Hepatic stellate cell (primary cell): ENCODE data around the gene PLCXD1.

Experiments
- DNase-seq: peaks from one replicate; pipeline ENCODE4 v3.0.0; 2011; ENCODE audit warnings: low spot score

The PLCXD1 gene

DNA sequence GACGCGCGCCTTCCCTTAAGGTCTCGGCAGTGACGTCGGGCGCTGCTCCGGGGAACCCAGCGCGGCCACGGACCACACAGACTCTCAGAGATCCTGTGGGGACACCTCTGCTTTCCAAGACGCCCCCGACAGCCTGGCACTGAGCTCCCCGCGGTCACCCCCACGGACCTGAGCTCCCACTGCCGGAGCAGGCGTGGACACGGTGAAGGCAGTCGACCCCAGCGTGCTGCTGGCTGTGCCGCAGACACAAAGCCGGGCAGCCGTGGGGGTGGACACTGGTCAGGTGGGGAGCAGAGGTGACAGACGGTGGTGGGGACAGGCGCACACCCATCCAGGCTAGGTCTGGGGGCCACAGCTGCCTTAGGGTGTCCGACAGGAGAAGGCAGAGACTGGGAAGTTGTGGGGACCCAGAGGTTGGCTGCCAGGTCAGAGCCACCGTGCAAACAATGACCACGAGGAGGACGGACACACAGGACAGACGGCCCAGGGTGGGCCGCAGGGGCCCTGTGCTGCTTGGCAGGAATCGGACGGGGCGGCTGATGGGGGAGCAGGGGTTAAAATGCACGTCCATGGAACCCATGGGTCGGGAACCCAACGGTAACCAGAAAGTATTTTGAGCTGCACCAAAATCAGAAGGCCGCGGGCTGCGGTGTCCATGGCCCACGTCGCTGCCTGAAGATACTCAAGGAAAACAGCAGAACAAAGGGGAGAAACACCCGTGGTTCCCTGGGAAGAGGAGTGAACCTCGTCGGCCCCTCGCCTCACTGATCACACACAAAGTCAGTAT, 54.0 kb downstream of the PLCXD1 start:
- DNase-seq = no peak

GRCh38 chrX:335758-336155, 54.6 kb downstream of the PLCXD1 start:
- no peak for DNase-seq

- no peak for DNase-seq
Observed at GRCh38 chrX:336227-336626, 55.0 kb downstream of the PLCXD1 start.

- no peak for DNase-seq
Observed at GRCh38 chrX:337331-337831, 56.2 kb downstream of the PLCXD1 start.

- DNase-seq = no peak
Observed at GRCh38 chrX:338281-338835, 57.2 kb downstream of the PLCXD1 start.

DNA sequence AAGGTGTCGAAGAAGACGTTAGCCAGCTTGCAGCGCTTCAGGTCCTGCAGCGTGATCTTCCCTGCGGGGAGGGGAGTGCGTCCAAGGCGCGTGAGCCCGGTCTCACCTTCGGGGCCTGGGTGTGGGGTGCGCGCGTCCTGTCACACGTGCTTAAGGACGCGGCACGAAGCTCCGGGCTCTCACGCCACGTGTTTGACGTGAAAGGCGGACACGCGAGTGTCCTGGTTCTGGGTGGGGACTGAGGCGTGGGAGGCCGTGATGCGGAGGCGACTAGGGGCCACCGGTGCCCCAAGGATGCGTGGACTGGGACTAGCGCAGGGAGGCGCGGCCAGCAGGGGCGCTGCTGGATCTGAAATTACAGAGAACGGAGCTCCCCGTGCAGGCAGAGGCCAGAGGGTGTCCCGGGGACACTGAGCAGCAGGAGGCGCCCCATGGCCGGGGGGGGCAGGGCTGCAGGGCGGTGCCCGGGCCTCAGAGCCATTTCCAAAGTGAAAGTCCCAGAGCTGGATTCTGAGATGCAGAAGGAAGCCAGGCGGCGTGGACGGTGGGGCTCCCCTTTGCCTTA, 57.7 kb downstream of the PLCXD1 start:
- DNase-seq = no peak

GRCh38 chrX:340121-340520, 58.9 kb downstream of the PLCXD1 start:
- no peak for DNase-seq

DNA sequence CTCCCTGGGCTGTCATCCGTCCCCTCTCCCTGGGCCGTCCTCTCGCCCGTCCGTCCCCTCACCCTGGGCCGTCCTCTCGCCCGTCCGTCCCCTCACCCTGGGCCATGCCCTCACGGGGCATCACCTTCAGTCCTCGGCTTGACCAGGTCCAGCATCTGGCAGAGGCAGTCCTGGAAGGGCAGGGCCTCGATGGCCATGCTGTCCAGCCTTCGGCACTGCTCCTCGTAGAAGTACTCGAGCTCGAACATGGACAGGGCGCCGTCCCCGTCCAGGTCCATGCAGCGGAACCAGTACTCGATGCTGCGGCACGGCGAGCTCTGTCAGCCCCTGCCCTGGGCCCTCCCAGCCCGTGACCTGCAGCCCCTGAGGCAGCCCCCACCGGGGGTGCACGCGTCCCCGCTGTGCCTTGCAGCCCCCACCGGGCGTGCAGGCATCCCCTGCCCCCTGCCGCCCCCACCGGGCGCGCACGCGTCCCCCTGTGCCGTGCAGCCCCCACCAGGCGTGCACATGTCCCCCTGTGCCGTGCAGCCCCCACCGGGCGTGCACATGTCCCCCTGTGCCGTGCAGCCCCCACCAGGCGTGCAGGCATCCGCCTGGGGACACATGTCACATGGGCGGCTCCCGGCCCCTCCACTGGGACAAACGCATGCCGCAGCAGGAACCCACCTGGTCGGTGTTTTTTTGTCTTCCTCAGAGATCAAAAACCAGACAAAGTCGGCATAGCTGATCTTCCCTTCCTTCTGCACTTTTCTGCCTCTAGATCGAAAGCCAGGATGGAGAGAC, 59.7 kb downstream of the PLCXD1 start:
- DNase-seq = no peak

DNA sequence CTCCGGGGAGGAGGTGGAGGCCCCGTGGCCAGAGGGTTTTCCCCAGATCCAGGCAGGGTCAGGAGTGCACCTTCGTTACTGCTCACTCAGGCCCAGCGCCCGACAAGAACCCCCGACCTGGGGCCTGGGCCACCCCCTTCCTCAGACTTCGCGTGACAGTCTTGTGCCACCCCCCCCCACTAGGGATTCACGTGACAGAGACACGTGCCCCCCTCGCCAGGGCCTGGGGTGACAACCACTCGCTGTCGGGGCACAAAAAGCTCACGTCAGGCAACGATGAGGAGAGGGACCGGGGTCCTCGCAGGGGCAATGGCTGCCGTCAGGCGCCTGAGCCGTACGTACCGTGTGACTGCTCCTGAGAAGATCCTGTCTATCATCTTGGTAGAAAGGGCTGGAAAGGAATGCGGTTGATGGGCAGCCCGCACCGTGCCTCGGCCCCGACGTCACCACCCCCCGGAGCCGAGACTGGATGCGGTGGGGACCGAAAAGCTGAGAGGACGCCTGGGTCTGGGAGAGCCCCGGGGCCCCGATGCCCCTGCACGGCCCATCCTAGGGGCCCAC, 60.4 kb downstream of the PLCXD1 start:
- DNase-seq = no peak

- no peak for DNase-seq
Observed at GRCh38 chrX:344371-344901, 63.3 kb downstream of the PLCXD1 start.

- no peak for DNase-seq
Observed at GRCh38 chrX:345020-345925, 64.1 kb downstream of the PLCXD1 start.

GRCh38 chrX:346034-346813, 65.0 kb downstream of the PLCXD1 start:
- no peak for DNase-seq

DNA sequence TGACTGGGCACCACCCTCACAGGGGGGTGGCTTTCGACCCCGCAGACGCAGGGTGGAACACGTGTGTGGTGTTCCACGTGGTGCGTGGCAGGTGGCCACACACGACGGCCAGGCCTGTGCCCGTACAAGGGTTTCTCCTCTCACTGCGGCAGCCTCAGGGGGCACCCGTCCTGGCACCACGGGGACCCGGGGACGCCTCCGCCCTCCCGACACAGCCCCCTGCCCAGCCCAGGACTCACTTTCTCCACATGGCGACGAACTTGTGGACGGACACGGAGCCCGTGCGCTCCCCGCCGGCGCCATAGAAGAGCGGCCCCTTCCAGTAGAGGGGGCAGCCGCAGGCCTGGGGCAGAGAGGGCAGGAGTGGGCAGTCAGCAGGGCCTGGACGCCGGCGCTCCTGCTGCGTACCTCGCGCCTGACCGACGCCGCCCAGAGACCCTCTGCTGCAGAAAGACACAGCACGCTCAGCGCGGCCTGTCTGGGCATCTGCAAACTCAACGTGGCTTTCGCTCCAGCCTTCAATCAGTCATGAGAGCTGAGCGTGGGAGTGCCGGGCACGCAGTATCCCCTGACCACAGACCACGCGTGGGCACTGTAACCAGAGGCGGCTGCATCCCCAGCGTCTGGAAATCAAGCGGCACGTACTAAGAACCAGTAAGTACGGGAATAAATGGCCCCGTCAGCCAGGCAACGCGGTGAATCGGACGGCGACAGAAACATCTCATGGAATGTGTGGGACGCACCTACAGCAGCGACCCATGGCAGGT, 66.4 kb downstream of the PLCXD1 start:
- no peak for DNase-seq

GRCh38 chrX:348461-349117, 67.4 kb downstream of the PLCXD1 start:
- peak; percentile 29 for DNase-seq

DNA sequence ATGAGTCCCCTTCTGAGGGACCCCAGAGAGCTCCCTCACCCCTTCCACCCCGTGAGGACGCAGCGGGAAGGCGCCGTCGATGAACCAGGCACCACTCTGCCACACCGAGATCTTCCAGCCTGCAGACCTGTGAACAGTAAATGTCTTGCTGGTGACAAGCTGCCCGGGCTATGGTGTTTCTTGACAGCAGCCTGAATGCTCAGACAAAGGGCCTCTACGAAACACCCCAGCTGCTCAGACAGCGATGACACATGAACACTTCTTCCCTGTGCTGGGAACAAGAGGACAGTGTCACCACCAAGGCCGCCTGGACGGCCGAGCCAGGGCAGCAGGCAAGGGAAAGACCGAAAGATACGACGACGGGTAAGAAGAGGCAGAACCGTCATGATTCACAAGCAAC, 68.0 kb downstream of the PLCXD1 start:
- no peak for DNase-seq

DNA sequence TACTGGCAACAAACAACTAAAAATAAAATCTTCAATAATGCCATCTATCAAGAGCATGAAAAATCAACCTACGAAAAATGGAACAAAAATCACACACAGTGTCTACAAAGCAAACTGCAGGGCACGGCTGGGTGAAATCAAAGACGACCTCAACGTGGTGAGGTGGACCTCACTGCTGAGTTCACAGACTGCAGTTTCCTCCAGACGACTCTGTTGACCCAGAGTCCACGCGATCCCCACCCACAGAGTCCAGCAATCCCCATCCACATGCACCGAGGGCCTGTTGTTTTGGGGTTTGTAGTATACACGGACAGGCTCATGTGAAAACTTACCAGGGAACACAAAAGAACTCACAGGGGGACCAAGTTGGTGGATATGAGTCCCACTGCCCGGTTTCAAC, 68.5 kb downstream of the PLCXD1 start:
- DNase-seq = no peak

DNA sequence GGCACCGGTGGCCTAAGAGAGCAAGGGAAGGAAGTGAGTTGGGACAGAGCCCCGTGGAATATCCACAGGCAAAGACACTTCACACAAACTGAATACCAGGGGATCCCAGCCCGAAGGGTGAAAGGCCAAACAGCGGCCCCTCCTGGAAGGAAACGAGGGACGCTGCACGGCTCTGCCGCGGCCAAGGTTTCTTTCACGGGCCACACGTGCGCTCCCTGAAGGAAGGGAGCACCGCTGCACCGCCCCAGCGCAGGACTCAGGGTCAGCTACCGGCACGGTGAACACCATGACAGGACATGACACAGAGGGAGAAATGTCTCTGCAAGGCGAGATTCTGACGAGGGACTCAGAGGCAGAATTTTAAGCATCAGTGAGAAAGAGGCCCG, 69.0 kb downstream of the PLCXD1 start:
- DNase-seq = no peak

DNA sequence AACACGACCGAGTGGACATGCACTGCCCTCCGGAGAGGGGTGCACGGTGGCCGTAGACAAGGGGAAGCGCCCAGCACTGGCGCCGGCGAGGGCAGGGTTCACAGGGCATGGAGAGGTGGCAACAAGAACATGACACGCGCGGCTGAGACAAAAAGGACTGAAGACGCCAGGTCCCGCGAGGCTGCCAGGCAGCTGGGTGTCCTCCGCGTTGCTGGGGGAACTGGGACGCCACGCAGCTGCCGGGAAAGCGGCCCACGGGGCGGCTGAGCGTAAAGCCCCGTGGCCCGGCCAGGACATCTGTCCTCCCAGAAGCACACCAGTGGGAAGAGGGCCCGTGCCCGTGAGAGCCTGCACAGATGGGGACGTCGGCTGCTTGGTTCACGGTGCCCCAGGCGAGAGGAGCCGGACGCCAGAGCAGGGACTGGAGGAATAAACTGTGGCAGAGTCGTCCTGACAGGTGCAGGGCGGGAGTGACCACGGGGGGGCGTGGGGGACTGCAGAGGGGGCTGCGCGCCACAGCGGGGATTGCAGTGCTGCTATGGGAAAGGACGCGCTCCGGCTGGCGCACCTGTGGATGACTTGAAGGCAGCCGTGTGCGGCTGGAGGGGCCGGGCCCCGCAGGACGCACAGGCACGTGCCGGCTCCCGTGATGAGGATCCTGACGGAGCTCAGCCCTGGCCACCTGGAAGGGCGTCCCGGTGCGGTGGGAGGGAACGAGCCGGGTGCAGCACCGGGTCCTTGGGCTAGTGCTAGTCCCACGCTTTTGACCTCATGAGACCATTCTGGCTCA, 69.5 kb downstream of the PLCXD1 start:
- DNase-seq = no peak
